Progenitor cell of endocrine pancreas (in vitro differentiated cells): ENCODE results near the gene RAB6A. TPM values are rescaled to one million over a fixed set of nuclear protein-coding genes. Genes with fewer than 3 reads are reported as not detected.
"Not testable (repeated sequence)": the region's sequence is repeated elsewhere in the genome, so short reads cannot be mapped to it uniquely, and the experiment has no call there.

Experiments
- DNase-seq: peaks from one replicate; pipeline ENCODE4 v3.0.0; 2021; ENCODE audit warnings: low spot score; ENCODE audit not compliant: unreplicated experiment
- H3K27ac Mint-ChIP-seq: 2 replicates; pipeline ENCODE4 v1.8.0; 2021; ENCODE audit warnings: mild to moderate bottlenecking, moderate library complexity, mixed read lengths
- H3K27me3 Mint-ChIP-seq: 2 replicates; pipeline ENCODE4 v1.8.0; 2021; ENCODE audit warnings: mixed read lengths
- H3K36me3 Mint-ChIP-seq: 2 replicates; pipeline ENCODE4 v1.8.0; 2022; ENCODE audit warnings: mixed read lengths; ENCODE audit not compliant: insufficient read depth
- H3K4me1 Mint-ChIP-seq: 2 replicates; pipeline ENCODE4 v1.8.0; 2021; ENCODE audit warnings: low read depth, mixed read lengths
- H3K4me3 Mint-ChIP-seq: 2 replicates; pipeline ENCODE4 v1.8.0; 2021; ENCODE audit warnings: low read depth, mild to moderate bottlenecking, moderate library complexity, mixed read lengths
- H3K9me3 Mint-ChIP-seq: 2 replicates; pipeline ENCODE4 v1.8.0; 2021; ENCODE audit warnings: low read depth, mixed read lengths
- total RNA-seq: library from RNA; stranded (reverse); gene quantifications from 2 replicates; pipeline ENCODE4 v1.2.1, GENCODE V29; 2021
- TF ChIP-seq, protein P1 (sequence below): fragments of 200-600 bp; sonication (generic); IDR thresholded peaks from one replicate; pipeline ENCODE4 v1.5.0; 2021; ENCODE audit warnings: antibody characterized with exemption, mild to moderate bottlenecking; ENCODE audit not compliant: unreplicated experiment

RAB6A gene
- total RNA-seq, 1 donor from 2014 or later: 88.6 TPM

DNA sequence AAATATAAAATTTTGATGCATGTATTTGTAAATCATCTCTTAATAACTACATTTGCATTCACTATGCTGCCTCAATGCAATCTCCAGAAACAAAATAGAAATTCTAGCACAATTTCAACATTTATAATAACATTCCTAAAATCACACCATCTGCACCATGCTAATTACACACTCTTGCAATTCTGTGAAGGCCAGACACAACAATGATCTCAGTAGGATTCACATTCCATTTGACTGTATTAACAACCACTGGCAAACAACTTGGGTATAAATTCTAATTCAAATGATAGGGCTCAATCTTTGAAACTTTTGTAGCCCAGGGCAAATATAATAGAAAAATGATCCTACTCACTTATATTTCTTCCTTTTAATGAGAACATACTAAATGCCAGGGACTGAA lies 25.9 kb downstream of the RAB6A start:
- DNase-seq: no peak
- no peaks in the 10 kb centered on the region for H3K27me3 Mint-ChIP-seq
- H3K9me3 Mint-ChIP-seq: no peaks in the 10 kb centered on the region
- TF ChIP-seq, protein P1, sequence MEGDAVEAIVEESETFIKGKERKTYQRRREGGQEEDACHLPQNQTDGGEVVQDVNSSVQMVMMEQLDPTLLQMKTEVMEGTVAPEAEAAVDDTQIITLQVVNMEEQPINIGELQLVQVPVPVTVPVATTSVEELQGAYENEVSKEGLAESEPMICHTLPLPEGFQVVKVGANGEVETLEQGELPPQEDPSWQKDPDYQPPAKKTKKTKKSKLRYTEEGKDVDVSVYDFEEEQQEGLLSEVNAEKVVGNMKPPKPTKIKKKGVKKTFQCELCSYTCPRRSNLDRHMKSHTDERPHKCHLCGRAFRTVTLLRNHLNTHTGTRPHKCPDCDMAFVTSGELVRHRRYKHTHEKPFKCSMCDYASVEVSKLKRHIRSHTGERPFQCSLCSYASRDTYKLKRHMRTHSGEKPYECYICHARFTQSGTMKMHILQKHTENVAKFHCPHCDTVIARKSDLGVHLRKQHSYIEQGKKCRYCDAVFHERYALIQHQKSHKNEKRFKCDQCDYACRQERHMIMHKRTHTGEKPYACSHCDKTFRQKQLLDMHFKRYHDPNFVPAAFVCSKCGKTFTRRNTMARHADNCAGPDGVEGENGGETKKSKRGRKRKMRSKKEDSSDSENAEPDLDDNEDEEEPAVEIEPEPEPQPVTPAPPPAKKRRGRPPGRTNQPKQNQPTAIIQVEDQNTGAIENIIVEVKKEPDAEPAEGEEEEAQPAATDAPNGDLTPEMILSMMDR: no peak
- no peak overlapping the region for H3K4me3 Mint-ChIP-seq
- no peak overlapping the region for H3K27ac Mint-ChIP-seq
- H3K36me3 Mint-ChIP-seq: peaks cover 22% of the 10 kb centered on the region
- peaks cover 2% of the 10 kb centered on the region for H3K4me1 Mint-ChIP-seq

DNA sequence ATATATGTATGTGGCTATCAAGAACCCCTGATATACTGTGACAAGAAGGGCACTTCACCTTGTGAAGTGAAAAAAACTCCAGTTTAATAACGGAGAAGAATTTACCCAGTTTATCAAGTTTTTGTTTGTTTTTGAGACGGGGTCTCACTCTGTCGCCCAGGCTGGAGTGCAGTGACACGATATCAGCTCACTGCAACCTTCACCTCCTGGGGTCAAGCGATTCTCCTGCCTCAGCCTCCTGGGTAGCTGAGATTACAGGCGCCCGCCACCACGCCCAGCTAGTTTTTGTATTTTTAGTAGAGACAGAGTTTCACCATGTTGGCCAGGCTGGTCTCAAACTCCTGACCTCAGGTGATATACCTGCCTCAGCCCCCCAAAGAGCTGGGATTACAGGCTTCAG lies 26.9 kb downstream of the RAB6A start:
- H3K4me1 Mint-ChIP-seq: not testable (repeated sequence)

DNA sequence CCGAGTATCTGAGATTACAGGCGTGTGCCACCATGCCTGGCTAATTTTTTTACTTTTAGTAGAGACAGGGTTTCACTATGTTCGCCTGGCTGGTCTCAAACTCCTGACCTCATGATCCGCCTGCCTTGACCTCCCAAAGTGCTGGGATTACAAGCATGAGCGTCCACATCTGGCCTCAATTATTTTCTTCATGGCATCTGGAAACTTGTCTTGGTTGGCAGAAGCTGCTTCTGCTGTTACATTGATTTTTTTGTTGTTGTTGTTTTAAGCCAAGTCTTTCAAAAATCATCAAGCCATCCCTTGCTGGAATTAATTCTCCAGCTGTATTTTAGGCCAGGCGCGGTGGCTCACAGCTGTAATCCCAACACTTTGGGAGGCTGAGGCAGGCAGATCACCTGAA lies 27.9 kb downstream of the RAB6A start:
- H3K4me1 Mint-ChIP-seq, H3K4me3 Mint-ChIP-seq, H3K27ac Mint-ChIP-seq, H3K27me3 Mint-ChIP-seq, DNase-seq, H3K9me3 Mint-ChIP-seq: not testable (repeated sequence)
- H3K36me3 Mint-ChIP-seq: peaks cover 23% of the 10 kb centered on the region

More for the DNA sequence above, 26.9 kb downstream of the RAB6A start:
- H3K27me3 Mint-ChIP-seq, H3K9me3 Mint-ChIP-seq, DNase-seq, H3K27ac Mint-ChIP-seq, H3K4me3 Mint-ChIP-seq: not testable (repeated sequence)
- peaks cover 23% of the 10 kb centered on the region for H3K36me3 Mint-ChIP-seq

DNA sequence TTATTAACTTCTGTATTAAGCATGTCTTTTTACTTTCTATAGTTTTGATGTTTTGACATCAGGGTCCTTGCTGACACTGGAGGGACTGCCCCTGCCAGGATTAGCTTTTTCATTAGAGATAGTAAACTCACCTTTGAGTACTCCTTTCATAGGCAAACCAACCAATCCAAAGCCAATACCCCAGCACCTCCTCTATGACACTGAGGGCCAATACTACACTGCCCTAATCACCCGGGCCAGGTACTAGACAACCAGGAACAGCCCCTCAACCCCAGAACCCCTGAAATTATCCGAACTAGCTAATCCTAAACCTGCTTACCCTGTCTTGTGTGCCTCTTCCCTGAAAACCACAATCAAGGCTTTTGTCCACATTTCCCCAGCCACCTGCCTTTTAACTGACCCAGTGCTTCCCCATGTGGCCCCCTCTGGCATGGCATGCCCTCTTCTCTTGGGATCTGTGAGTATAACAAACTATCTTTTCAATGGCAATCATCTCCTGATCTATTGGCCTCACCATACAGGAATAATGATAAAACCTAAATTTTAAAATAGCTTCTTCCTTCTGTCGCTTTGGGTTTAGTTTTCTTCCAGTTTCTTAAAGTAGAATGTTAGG lies 31.2 kb downstream of the RAB6A start:
- H3K27ac Mint-ChIP-seq: peak overlapping the region; percentile 76
- H3K27me3 Mint-ChIP-seq: no peaks in the 10 kb centered on the region
- TF ChIP-seq, protein P1: peak; percentile 61
- peaks cover 29% of the 10 kb centered on the region for H3K36me3 Mint-ChIP-seq
- H3K9me3 Mint-ChIP-seq: no peaks in the 10 kb centered on the region
- DNase-seq: peak; percentile 11
- peaks cover 2% of the 10 kb centered on the region for H3K4me1 Mint-ChIP-seq
- H3K4me3 Mint-ChIP-seq: no peak overlapping the region

DNA sequence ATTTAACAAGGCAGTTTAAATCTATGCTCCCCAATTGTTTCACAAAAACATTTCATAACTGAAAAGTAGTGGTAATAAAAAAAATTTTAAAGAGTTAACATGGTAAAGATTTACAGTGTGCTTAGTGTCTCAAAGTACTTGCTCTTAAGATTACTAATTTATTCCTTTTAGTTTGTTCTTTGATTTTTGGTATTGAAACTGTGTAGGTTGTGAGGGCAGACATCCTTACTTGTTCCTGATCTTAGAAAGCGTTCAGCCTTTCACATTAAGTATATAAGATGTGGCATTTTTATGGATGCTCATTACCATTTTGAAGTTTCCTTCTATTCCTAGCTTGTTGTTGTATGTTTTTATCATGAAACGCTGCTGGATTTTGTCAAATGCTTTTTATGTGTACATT lies 32.9 kb downstream of the RAB6A start:
- Mint-ChIP-seq H3K36me3 (peaks cover 24% of the 10 kb centered on the region), H3K9me3 (no peaks in the 10 kb centered on the region), H3K4me1 (peaks cover 2% of the 10 kb centered on the region), H3K4me3 (no peak overlapping the region), H3K27ac (no peak overlapping the region), H3K27me3 (no peaks in the 10 kb centered on the region)
- TF ChIP-seq, protein P1: no peak
- DNase-seq: no peak

DNA sequence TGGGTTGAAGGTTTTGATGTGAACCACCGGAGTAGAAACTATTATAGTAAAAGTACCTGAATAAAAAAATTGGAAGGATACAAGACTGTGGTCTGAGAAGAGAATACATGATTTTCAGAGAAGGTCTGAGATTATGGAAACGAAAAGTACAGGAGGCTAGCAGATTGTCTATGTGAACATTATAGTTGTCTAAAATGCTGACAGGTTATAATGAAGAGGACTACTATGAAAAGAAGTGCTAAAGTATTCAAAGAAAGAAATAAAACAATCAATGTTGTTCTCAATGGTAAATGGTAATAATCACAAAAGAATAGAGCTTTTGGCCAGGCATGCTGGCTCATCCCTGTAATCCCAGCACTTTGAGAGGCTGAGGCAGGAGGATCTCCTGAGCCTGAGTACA lies 34.0 kb downstream of the RAB6A start:
- H3K27me3 Mint-ChIP-seq: no peaks in the 10 kb centered on the region
- peaks cover 21% of the 10 kb centered on the region for H3K36me3 Mint-ChIP-seq
- no peak overlapping the region for H3K4me3 Mint-ChIP-seq
- peak overlapping the region; percentile 20 for H3K27ac Mint-ChIP-seq
- TF ChIP-seq, protein P1: no peak
- H3K9me3 Mint-ChIP-seq: no peaks in the 10 kb centered on the region
- DNase-seq: no peak
- H3K4me1 Mint-ChIP-seq: peaks cover 2% of the 10 kb centered on the region
